HepG2 (cell line): ENCODE results near the gene ANKLE1. TPM values are rescaled to one million over a fixed set of nuclear protein-coding genes. Genes with fewer than 3 reads are reported as not detected.
A peak's percentile ranks its signal among the peaks of the same experiment; 100 is the strongest.

ENCODE experiments used
- AKNA ChIP-seq: sonication (generic); formaldehyde crosslinking; IDR thresholded peaks from 2 replicates; pipeline ENCODE4 v1.4.0; 2020; ENCODE audit warnings: missing genetic modification reagents, borderline replicate concordance
- E2F1 ChIP-seq: sonication (generic); formaldehyde crosslinking; IDR thresholded peaks from 2 replicates; pipeline ENCODE4 v1.5.0; 2020; ENCODE audit warnings: missing genetic modification reagents
- ELF4 ChIP-seq: sonication (generic); formaldehyde crosslinking; IDR thresholded peaks from 2 replicates; pipeline ENCODE4 v1.5.0; 2020; ENCODE audit warnings: missing genetic modification reagents, mild to moderate bottlenecking, moderate library complexity, borderline replicate concordance
- MTA1 ChIP-seq: sonication (generic); formaldehyde crosslinking; IDR thresholded peaks from 2 replicates; pipeline ENCODE4 v1.4.0; 2020; ENCODE audit warnings: missing genetic modification reagents, mild to moderate bottlenecking, borderline replicate concordance
- MTA3 ChIP-seq: sonication (generic); formaldehyde crosslinking; IDR thresholded peaks from 2 replicates; pipeline ENCODE4 v1.4.0; 2020; ENCODE audit warnings: missing genetic modification reagents
- MXI1 ChIP-seq: IDR thresholded peaks from 3 replicates; pipeline ENCODE4 v1.6.1; 2012; ENCODE audit warnings: low read depth, low read length, inconsistent platforms, borderline replicate concordance
- PBX2 ChIP-seq: IDR thresholded peaks from 2 replicates; pipeline ENCODE4 v1.6.1; 2016; ENCODE audit warnings: control low read depth
- STAT6 ChIP-seq: sonication (generic); formaldehyde crosslinking; IDR thresholded peaks from 2 replicates; pipeline ENCODE4 v1.4.0; 2020; ENCODE audit warnings: missing genetic modification reagents, mild to moderate bottlenecking, borderline replicate concordance
- ZNF276 ChIP-seq: sonication (generic); formaldehyde crosslinking; IDR thresholded peaks from 2 replicates; pipeline ENCODE4 v1.4.0; 2020; ENCODE audit warnings: mild to moderate bottlenecking, low read depth, missing genetic modification reagents
- ZNF800 ChIP-seq: sonication (generic); formaldehyde crosslinking; IDR thresholded peaks from 2 replicates; pipeline ENCODE4 v1.4.0; 2020; ENCODE audit warnings: missing genetic modification reagents
- polyA plus RNA-seq, 8 experiments: library from polyadenylated mRNA; depleted of rRNA in 3 of 8; stranded (reverse) in 7 of 8; unstranded in 1 of 8; fragments of >200 nt; fragmentation: Illumina TruSeq in 4 of 8; extraction: Trizol in 4 of 8; gene quantifications; 2 replicates each; pipeline versions ENCODE4 v1.2.1 to v1.2.3, GENCODE V29; 2011 to 2016; ENCODE audit warnings: low read depth in 4 of 8, missing spikeins in 1 of 8, mixed read lengths in 1 of 8; ENCODE audit not compliant: insufficient read depth in 1 of 8
- total RNA-seq, 5 experiments: library from RNA; depleted of rRNA; stranded (reverse); fragments of >200 nt; fragmentation: Illumina TruSeq; extraction: Trizol; gene quantifications; 2 replicates each; pipeline ENCODE4 v1.2.3, GENCODE V29; 2016; ENCODE audit warnings: low read depth in 1 of 5

The ANKLE1 gene
- total and polyA plus RNA-seq, 2 of the 13 experiments (the other 11 are each of a cell fraction or from before 2014, with no cell fraction given): 0.69 to 1.5 TPM

GRCh38 chr19:17334414-17335409 lies 53.0 kb downstream of the ANKLE1 start, which contains the start of gene ANO8 (continued):
- TF ChIP-seq E2F1 (CRISPR knock-in tag): peak; percentile 27; the same call in 1 of the 2 replicates
- no peak for TF ChIP-seq STAT6 (CRISPR knock-in tag)
- no peak for TF ChIP-seq MTA1 (CRISPR knock-in tag)
- peak; percentile 33; the same call in 1 of the 2 replicates for TF ChIP-seq ZNF800 (CRISPR knock-in tag)
- TF ChIP-seq MTA3 (CRISPR knock-in tag): no peak
- no peak for TF ChIP-seq ELF4 (CRISPR knock-in tag)
- no peak for TF ChIP-seq AKNA (CRISPR knock-in tag)
- peak; percentile 52; the same call in 1 of the 3 replicates for TF ChIP-seq MXI1
- no peak for TF ChIP-seq ZNF276 (CRISPR knock-in tag)
- TF ChIP-seq PBX2 (CRISPR knock-in tag): peak; percentile 61
